SK-N-SH (cell line): Measurements from ENCODE around the gene PCP4. TPM values are rescaled to one million over a fixed set of nuclear protein-coding genes. Genes with fewer than 3 reads are reported as not detected.

ENCODE experiments used
- CTCF ChIA-PET: fragments of 300-600, 350-600 bp; formaldehyde crosslinking; extraction: SDS; loops from one replicate; lab custom pipeline; 2021; lab: Yijun Ruan, JAX
- POLR2A ChIA-PET: fragments of 350-600 bp; sonication (Branson Sonifier 250); formaldehyde crosslinking; extraction: SDS; loops from one replicate; lab custom pipeline; 2020; ENCODE audit warnings: antibody characterized with exemption, inconsistent platforms; lab: Yijun Ruan, JAX
- DNase-seq: peaks from one replicate; pipeline ENCODE4 v3.0.0; 2012
- H2AFZ ChIP-seq: fragments of 200-600 bp; sonication (generic); 2 replicates; pipeline ENCODE4 v1.8.1; 2016; ENCODE audit warnings: antibody characterized with exemption, mild to moderate bottlenecking, low read depth
- H3F3A ChIP-seq: fragments of 200-600 bp; sonication (generic); replicated peaks from 2 replicates; pipeline ENCODE3; 2016; ENCODE audit warnings: antibody characterized with exemption, mild to moderate bottlenecking; ENCODE audit not compliant: insufficient read depth
- H3K27ac ChIP-seq, 2 experiments: fragments of 200-500 bp in 1 of 2; fragments of 200-600 bp in 1 of 2; sonication (Bioruptor generic) in 1 of 2; sonication (generic), shearing (Covaris generic) in 1 of 2; 2 replicates each; pipeline versions ENCODE4 v1.5.1 to v1.6.1; 2014 to 2016; ENCODE audit warnings: low read depth in 2 of 2, inconsistent platforms in 1 of 2, low read length in 1 of 2, mild to moderate bottlenecking in 1 of 2, mixed read lengths in 1 of 2
- H3K27me3 ChIP-seq: fragments of 200-600 bp; sonication (generic), shearing (Covaris generic); 2 replicates; pipeline ENCODE4 v1.6.1; 2016; ENCODE audit warnings: mixed run types; ENCODE audit not compliant: insufficient read depth
- H3K36me3 ChIP-seq, 2 experiments: fragments of 200-500 bp in 1 of 2; fragments of 200-600 bp in 1 of 2; sonication (Bioruptor generic) in 1 of 2; sonication (generic) in 1 of 2; replicated peaks in 1 of 2; 2 replicates each; pipeline versions ENCODE3 to v1.5.1; 2014 to 2016; ENCODE audit warnings: low read length in 1 of 2, mild to moderate bottlenecking in 1 of 2; ENCODE audit not compliant: insufficient read depth in 2 of 2, control insufficient read depth in 1 of 2
- H3K4me1 ChIP-seq, 2 experiments: fragments of 200-500 bp in 1 of 2; fragments of 200-600 bp in 1 of 2; sonication (Bioruptor generic) in 1 of 2; sonication (generic), shearing (Covaris generic) in 1 of 2; 2 replicates each; pipeline versions ENCODE4 v1.5.1 to v1.6.1; 2014 to 2016; ENCODE audit warnings: low read depth in 1 of 2, low read length in 1 of 2, mixed run types in 1 of 2; ENCODE audit not compliant: insufficient read depth in 2 of 2, control insufficient read depth in 1 of 2
- H3K4me2 ChIP-seq: fragments of 200-600 bp; sonication (generic), shearing (Covaris generic); 2 replicates; pipeline ENCODE4 v1.6.1; 2017; ENCODE audit warnings: mixed run types
- H3K4me3 ChIP-seq, 2 experiments: fragments of 200-500 bp in 1 of 2; fragments of 200-600 bp in 1 of 2; sonication (Bioruptor generic) in 1 of 2; sonication (generic), shearing (Covaris generic) in 1 of 2; 2 replicates each; pipeline versions ENCODE4 v1.5.1 to v1.8.1; 2014 to 2016; ENCODE audit warnings: low read depth in 2 of 2, inconsistent platforms in 1 of 2, low read length in 1 of 2, mild to moderate bottlenecking in 1 of 2, mixed read lengths in 1 of 2, moderate library complexity in 1 of 2
- H3K79me2 ChIP-seq: fragments of 200-600 bp; sonication (generic); 2 replicates; pipeline ENCODE4 v1.8.1; 2017; ENCODE audit warnings: mild to moderate bottlenecking; ENCODE audit not compliant: insufficient read depth
- H3K9ac ChIP-seq: fragments of 200-600 bp; sonication (generic); 2 replicates; pipeline ENCODE4 v1.6.1; 2017; ENCODE audit warnings: mixed run types
- H3K9me2 ChIP-seq: fragments of 200-600 bp; sonication (generic); 2 replicates; pipeline ENCODE4 v1.6.1; 2017; ENCODE audit warnings: mixed run types
- H3K9me3 ChIP-seq: fragments of 200-600 bp; sonication (generic); 2 replicates; pipeline ENCODE4 v1.6.1; 2017; ENCODE audit warnings: mixed run types, mild to moderate bottlenecking, moderate library complexity
- H4K20me1 ChIP-seq: fragments of 200-600 bp; sonication (generic); 2 replicates; pipeline ENCODE4 v1.6.1; 2017; ENCODE audit warnings: mild to moderate bottlenecking, mixed run types; ENCODE audit not compliant: insufficient read depth
- CHD2 ChIP-seq: fragments of 150-350 bp; IDR thresholded peaks from 2 replicates; pipeline ENCODE4 v1.6.1; 2018; ENCODE audit warnings: low read length; ENCODE audit not compliant: partially characterized antibody
- FOXM1 ChIP-seq: IDR thresholded peaks from 2 replicates; pipeline ENCODE4 v1.4.0; 2012; ENCODE audit warnings: low read depth, mild to moderate bottlenecking
- IRF3 ChIP-seq: fragments of 150-350 bp; IDR thresholded peaks from 2 replicates; pipeline ENCODE4 v1.6.1; 2016; ENCODE audit warnings: mild to moderate bottlenecking, low read depth, low read length
- JUND ChIP-seq: IDR thresholded peaks from 2 replicates; pipeline ENCODE4 v1.4.0; 2012
- NFIC ChIP-seq: IDR thresholded peaks from 2 replicates; pipeline ENCODE4 v1.4.0; 2012; ENCODE audit warnings: borderline replicate concordance
- POLR2AphosphoS5 ChIP-seq: IDR thresholded peaks from 2 replicates; pipeline ENCODE4 v1.6.1; 2012; ENCODE audit warnings: low read depth, low read length
- RCOR1 ChIP-seq: fragments of 150-350 bp; IDR thresholded peaks from 2 replicates; pipeline ENCODE4 v1.6.1; 2017; ENCODE audit warnings: antibody characterized with exemption, low read length
- RXRA ChIP-seq: IDR thresholded peaks from 2 replicates; pipeline ENCODE4 v1.4.0; 2012; ENCODE audit warnings: low read depth, mild to moderate bottlenecking, borderline replicate concordance
- TAF1 ChIP-seq: IDR thresholded peaks from 2 replicates; pipeline ENCODE4 v1.6.1; 2012; ENCODE audit warnings: low read depth, mild to moderate bottlenecking, low read length, moderate library complexity, borderline replicate concordance
- TCF12 ChIP-seq: IDR thresholded peaks from 2 replicates; pipeline ENCODE4 v1.4.0; 2012
- USF2 ChIP-seq: fragments of 150-350 bp; IDR thresholded peaks from 2 replicates; pipeline ENCODE4 v1.6.1; 2017; ENCODE audit warnings: antibody characterized with exemption, low read length, low read depth, borderline replicate concordance
- YY1 ChIP-seq: IDR thresholded peaks from 2 replicates; pipeline ENCODE4 v1.4.0; 2012; ENCODE audit warnings: low read depth, mild to moderate bottlenecking
- WGBS: methylation state at CpG from one replicate; pipeline ENCODE4 v1.1.6; 2017; ENCODE audit warnings: low lambda C conversion rate; 5-methylcytosine and 5-hydroxymethylcytosine counted together
- polyA plus RNA-seq, 3 experiments: library from polyadenylated mRNA; depleted of rRNA; stranded (reverse); fragments of >200 nt; gene quantifications; 2 replicates each; pipeline ENCODE4 v1.2.3, GENCODE V29; 2012

Gene PCP4
- polyA plus RNA-seq, 1 of the 3 experiments (the other 2 are of a cell fraction): not detected

GRCh38 chr21:39849014-39849655 is 18.1 kb upstream of the PCP4 start:
- H3K9me3 ChIP-seq: no peaks in the 10 kb centered on the region
- H3K79me2 ChIP-seq: no peaks in the 10 kb centered on the region
- H3K27ac ChIP-seq: no peak overlapping the region
- POLR2A ChIA-PET: no interaction called here
- H2AFZ ChIP-seq: no peak overlapping the region
- no peak for DNase-seq
- no peak overlapping the region for H3K4me2 ChIP-seq
- no peak overlapping the region for H3K4me3 ChIP-seq
- CTCF ChIA-PET: interaction anchor here (1.3 kb wide), 1 partner anchor 18 kb away, joined by 6 read pairs; the partner anchor contains the start of gene PCP4
- H4K20me1 ChIP-seq: no peaks in the 10 kb centered on the region
- TF ChIP-seq JUND (no peak), IRF3 (no peak), YY1 (no peak), RCOR1 (no peak), POLR2AphosphoS5 (no peak), FOXM1 (no peak), USF2 (no peak), CHD2 (no peak), TCF12 (no peak)
- TF ChIP-seq, all 33 proteins: peak for 0
- H3K9ac ChIP-seq: no peak overlapping the region
- H3K36me3 ChIP-seq: no peaks in the 10 kb centered on the region
- H3K4me1 ChIP-seq: no peaks in the 10 kb centered on the region
- H3K27me3 ChIP-seq: no peaks in the 10 kb centered on the region
- no peaks in the 10 kb centered on the region for H3F3A ChIP-seq
- 21% methylated on average over 9 of the region's 10 CpGs for WGBS
- H3K9me2 ChIP-seq: no peaks in the 10 kb centered on the region

GRCh38 chr21:39850333-39850732 is 16.9 kb upstream of the PCP4 start:
- Histone ChIP-seq H3K4me2 (no peak overlapping the region), H3K9me2 (no peaks in the 10 kb centered on the region), H3K36me3 (no peaks in the 10 kb centered on the region), H3K27me3 (no peaks in the 10 kb centered on the region), H3K9me3 (no peaks in the 10 kb centered on the region), H2AFZ (no peak overlapping the region), H3K9ac (no peak overlapping the region), H3K4me1 (no peaks in the 10 kb centered on the region), H3K4me3 (no peak overlapping the region), H4K20me1 (no peaks in the 10 kb centered on the region)
- POLR2A ChIA-PET: no interaction called here
- CTCF ChIA-PET: interaction anchor here (1.9 to 5.0 kb wide), 2 partner anchors 17 to 62 kb away, joined by 8 to 40 read pairs; partner anchors contain the start of gene PCP4
- WGBS: 5% methylated on average over 2 of the region's 2 CpGs
- DNase-seq: no peak
- TF ChIP-seq RXRA (no peak), TAF1 (no peak), NFIC (no peak), FOXM1 (no peak)
- TF ChIP-seq, all 33 proteins: peak for 0
- H3K79me2 ChIP-seq: no peaks in the 10 kb centered on the region
- H3F3A ChIP-seq: no peaks in the 10 kb centered on the region
- no peak overlapping the region for H3K27ac ChIP-seq
